GM20000 (cell line): ENCODE measurements around the gene SUN5.

ENCODE experiments used
- DNase-seq: peaks from one replicate; pipeline ENCODE4 v3.0.0; 2012; ENCODE audit warnings: low spot score
- CTCF ChIP-seq: IDR thresholded peaks from 2 replicates; pipeline ENCODE4 v1.5.1; 2012; ENCODE audit warnings: mild to moderate bottlenecking, control low read depth; ENCODE audit errors: extremely low read depth, missing control alignments

Gene SUN5

GRCh38 chr20:32980990-32981389, 23.2 kb downstream of the SUN5 start:
- no peak for TF ChIP-seq CTCF
- DNase-seq, result no peak

GRCh38 chr20:32980131-32980941, 23.9 kb downstream of the SUN5 start:
- TF ChIP-seq CTCF, result no peak
- DNase-seq, result no peak

GRCh38 chr20:32979201-32979998, 24.8 kb downstream of the SUN5 start:
- no peak for DNase-seq
- no peak for TF ChIP-seq CTCF

- no peak for DNase-seq
- TF ChIP-seq CTCF, result no peak
Observed at GRCh38 chr20:32978009-32978335, 26.3 kb downstream of the SUN5 start.

- no peak for TF ChIP-seq CTCF
- DNase-seq, result no peak
Observed at GRCh38 chr20:32977281-32978008, 26.8 kb downstream of the SUN5 start.

GRCh38 chr20:32976746-32977145, 27.5 kb downstream of the SUN5 start:
- DNase-seq, result no peak
- no peak for TF ChIP-seq CTCF
